ENCODE data around the gene NECTIN1. TPM values are rescaled to one million over a fixed set of nuclear protein-coding genes. Genes with fewer than 3 reads are reported as not detected.

Gene NECTIN1
- total and polyA plus RNA-seq, 2 of the 13 experiments (the other 11 are each of a cell fraction or from before 2014, with no cell fraction given): 3.9 to 7.3 TPM

DNA sequence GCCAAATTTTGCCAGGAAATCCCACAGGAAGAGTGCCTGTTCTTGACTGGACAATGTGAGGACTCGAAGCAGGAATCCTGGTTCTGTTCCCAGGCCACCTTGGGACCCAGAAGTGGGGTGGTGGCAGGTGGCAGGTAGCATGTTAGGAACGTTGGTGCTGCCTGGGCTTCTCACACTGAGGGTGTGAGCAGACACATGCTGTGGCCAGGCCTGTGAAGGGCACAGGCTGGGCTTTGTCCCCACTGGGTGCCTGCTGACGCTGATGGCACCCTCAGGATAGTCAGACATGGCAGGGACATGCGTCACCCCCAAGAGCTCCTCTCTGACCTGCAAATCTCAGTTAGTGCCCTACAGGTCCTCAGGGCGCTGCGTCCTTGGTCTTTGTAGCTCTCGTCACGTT lies 21.1 kb upstream of the NECTIN1 start (continued):
- TF ChIP-seq, protein P1, sequence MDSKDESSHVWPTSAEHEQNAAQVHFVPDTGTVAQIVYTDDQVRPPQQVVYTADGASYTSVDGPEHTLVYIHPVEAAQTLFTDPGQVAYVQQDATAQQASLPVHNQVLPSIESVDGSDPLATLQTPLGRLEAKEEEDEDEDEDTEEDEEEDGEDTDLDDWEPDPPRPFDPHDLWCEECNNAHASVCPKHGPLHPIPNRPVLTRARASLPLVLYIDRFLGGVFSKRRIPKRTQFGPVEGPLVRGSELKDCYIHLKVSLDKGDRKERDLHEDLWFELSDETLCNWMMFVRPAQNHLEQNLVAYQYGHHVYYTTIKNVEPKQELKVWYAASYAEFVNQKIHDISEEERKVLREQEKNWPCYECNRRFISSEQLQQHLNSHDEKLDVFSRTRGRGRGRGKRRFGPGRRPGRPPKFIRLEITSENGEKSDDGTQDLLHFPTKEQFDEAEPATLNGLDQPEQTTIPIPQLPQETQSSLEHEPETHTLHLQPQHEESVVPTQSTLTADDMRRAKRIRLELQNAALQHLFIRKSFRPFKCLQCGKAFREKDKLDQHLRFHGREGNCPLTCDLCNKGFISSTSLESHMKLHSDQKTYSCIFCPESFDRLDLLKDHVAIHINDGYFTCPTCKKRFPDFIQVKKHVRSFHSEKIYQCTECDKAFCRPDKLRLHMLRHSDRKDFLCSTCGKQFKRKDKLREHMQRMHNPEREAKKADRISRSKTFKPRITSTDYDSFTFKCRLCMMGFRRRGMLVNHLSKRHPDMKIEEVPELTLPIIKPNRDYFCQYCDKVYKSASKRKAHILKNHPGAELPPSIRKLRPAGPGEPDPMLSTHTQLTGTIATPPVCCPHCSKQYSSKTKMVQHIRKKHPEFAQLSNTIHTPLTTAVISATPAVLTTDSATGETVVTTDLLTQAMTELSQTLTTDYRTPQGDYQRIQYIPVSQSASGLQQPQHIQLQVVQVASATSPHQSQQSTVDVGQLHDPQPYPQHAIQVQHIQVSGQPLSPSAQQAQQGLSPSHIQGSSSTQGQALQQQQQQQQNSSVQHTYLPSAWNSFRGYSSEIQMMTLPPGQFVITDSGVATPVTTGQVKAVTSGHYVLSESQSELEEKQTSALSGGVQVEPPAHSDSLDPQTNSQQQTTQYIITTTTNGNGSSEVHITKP (CRISPR knock-in tag; IDR thresholded peaks at IDR 0.05; ENCODE audit: low read depth): no peak
- no peak for TF ChIP-seq JARID2 (CRISPR knock-in tag; IDR thresholded peaks at IDR 0.05; ENCODE audit: insufficient replicate concordance)
- no peak for TF ChIP-seq ZNF274 (CRISPR knock-in tag; IDR thresholded peaks at IDR 0.05)
- no peak for TF ChIP-seq ZMAT3 (CRISPR knock-in tag; conservative IDR thresholded peaks at IDR 0.05)
- TF ChIP-seq ZNF350 (CRISPR knock-in tag; IDR thresholded peaks at IDR 0.05; ENCODE audit: borderline replicate concordance, low read depth): no peak
- no peak for TF ChIP-seq TAF15 (IDR thresholded peaks at IDR 0.05; ENCODE audit: low read depth, low read length, poor library complexity, severe bottlenecking)

DNA sequence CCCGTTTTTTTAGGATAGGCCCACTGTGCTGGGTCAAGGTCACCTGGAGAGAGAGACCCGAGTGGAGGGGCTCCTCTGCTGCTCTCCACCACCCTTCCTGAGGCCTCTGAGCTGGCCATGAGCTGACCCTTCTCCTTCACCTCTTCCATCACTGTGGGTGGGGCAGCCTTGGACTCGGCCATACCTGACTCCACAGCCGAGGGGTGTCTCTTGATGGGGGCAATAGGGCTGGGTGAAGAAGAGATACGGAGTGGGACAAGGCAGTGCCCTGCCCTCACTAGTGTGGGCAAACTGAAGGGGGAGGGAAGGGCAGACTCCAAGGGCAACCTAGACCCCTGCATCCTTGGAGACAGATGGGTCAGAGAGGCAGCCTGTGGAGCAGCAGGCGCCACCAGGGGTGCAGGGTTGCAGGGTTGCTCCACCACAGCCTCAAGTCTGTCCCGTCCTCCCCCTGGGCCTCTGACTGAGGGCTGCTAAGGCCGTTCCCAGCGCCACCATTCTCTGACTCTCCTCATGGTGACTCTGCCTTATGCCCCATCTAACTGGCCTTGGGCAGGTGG lies 20.1 kb upstream of the NECTIN1 start:
- H3K27me3 ChIP-seq (ENCODE audit: control insufficient read depth in 1 of 2, insufficient read depth in 2 of 2, low read length in 2 of 2): peaks cover 3 to 58% of the 10 kb centered on the region in 2 experiments; a peak in 3 of 5 replicates
- DNase-seq (ENCODE audit: low spot score) (no peak), FAIRE-seq (no peak), ATAC-seq (no peak)
- no peaks in the 10 kb centered on the region for H3K36me3 ChIP-seq (replicated peaks in 1 of 2; ENCODE audit: control insufficient read depth in 1 of 2, insufficient read depth in 2 of 2, low read length in 2 of 2)
- no TSS peak for BruUV-seq (replicated peaks)
- H2AFZ ChIP-seq (ENCODE audit: low read length): no peak overlapping the region
- no peak overlapping the region for H3K27ac ChIP-seq (ENCODE audit: extremely low read length, insufficient read depth, low read length)
- CTCF ChIA-PET (ENCODE audit: low intra/inter-chr PET ratio, low total read pairs): no interaction called here
- H3K79me2 ChIP-seq (ENCODE audit: insufficient read depth, low read length): no peaks in the 10 kb centered on the region
- H4K20me1 ChIP-seq (ENCODE audit: insufficient read depth, low read length): peaks cover 2% of the 10 kb centered on the region; the same call in 1 of the 2 replicates
- no peaks in the 10 kb centered on the region for H3K9me3 ChIP-seq (ENCODE audit: low read length)
- intact Hi-C loops (cut with micrococcal nuclease; ENCODE audit: unreplicated experiment) (no loop called here), in situ Hi-C loops (cut with HindIII; ENCODE audit: extremely low pct_ligation_motif_present, low pct_unique_long_range_greater_than_20kb) (no loop called here)
- no peak overlapping the region for H3K4me3 ChIP-seq (replicated peaks in 1 of 3; ENCODE audit: insufficient read depth in 1 of 3, low read depth in 2 of 3, low read length in 3 of 3)
- no peak overlapping the region for H3K9ac ChIP-seq (ENCODE audit: insufficient read depth, low read depth, low read length)
- POLR2A ChIA-PET: no interaction called here
- no peak overlapping the region for H3K4me2 ChIP-seq (ENCODE audit: low read depth, low read length)
- no peaks in the 10 kb centered on the region for H3K4me1 ChIP-seq (ENCODE audit: insufficient read depth, low read length)
- WGBS (ENCODE audit: low lambda C conversion rate): 9% methylated on average over 7 of the region's 9 CpGs
- TF ChIP-seq U2AF1 (optimal IDR thresholded peaks at IDR 0.05; ENCODE audit: low read depth, low read length): no peak
- no peak for TF ChIP-seq MTA3 (CRISPR knock-in tag; IDR thresholded peaks at IDR 0.05)
- no peak for TF ChIP-seq CBFB (CRISPR knock-in tag; IDR thresholded peaks at IDR 0.05)
- TF ChIP-seq, protein P2, sequence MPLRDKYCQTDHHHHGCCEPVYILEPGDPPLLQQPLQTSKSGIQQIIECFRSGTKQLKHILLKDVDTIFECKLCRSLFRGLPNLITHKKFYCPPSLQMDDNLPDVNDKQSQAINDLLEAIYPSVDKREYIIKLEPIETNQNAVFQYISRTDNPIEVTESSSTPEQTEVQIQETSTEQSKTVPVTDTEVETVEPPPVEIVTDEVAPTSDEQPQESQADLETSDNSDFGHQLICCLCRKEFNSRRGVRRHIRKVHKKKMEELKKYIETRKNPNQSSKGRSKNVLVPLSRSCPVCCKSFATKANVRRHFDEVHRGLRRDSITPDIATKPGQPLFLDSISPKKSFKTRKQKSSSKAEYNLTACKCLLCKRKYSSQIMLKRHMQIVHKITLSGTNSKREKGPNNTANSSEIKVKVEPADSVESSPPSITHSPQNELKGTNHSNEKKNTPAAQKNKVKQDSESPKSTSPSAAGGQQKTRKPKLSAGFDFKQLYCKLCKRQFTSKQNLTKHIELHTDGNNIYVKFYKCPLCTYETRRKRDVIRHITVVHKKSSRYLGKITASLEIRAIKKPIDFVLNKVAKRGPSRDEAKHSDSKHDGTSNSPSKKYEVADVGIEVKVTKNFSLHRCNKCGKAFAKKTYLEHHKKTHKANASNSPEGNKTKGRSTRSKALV (CRISPR knock-in tag; IDR thresholded peaks at IDR 0.05): no peak
- no peak for TF ChIP-seq MED1 (CRISPR knock-in tag; IDR thresholded peaks at IDR 0.05)
- TF ChIP-seq, protein P3, sequence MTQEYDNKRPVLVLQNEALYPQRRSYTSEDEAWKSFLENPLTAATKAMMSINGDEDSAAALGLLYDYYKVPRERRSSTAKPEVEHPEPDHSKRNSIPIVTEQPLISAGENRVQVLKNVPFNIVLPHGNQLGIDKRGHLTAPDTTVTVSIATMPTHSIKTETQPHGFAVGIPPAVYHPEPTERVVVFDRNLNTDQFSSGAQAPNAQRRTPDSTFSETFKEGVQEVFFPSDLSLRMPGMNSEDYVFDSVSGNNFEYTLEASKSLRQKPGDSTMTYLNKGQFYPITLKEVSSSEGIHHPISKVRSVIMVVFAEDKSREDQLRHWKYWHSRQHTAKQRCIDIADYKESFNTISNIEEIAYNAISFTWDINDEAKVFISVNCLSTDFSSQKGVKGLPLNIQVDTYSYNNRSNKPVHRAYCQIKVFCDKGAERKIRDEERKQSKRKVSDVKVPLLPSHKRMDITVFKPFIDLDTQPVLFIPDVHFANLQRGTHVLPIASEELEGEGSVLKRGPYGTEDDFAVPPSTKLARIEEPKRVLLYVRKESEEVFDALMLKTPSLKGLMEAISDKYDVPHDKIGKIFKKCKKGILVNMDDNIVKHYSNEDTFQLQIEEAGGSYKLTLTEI (CRISPR knock-in tag; conservative IDR thresholded peaks at IDR 0.05): no peak

Data from HepG2 (cell line).